GM21737 (cell line): Measurements from ENCODE around the gene SYNJ1.
"Not testable (repeated sequence)": the region's sequence is repeated elsewhere in the genome, so short reads cannot be mapped to it uniquely, and the experiment has no call there.

Experiments used
- ATAC-seq: cut with Tn5 transposase; IDR thresholded peaks from one replicate; pipeline ENCODE4 v1.9.1; 2021; ENCODE audit warnings: mild to moderate bottlenecking, moderate library complexity; ENCODE audit not compliant: unreplicated experiment

The SYNJ1 gene

GRCh38 chr21:32626621-32627196, 101.1 kb downstream of the SYNJ1 start:
- no peak for ATAC-seq

GRCh38 chr21:32618218-32618617, 109.6 kb downstream of the SYNJ1 start:
- ATAC-seq, result not testable (repeated sequence)

GRCh38 chr21:32613436-32614043, 114.3 kb downstream of the SYNJ1 start:
- ATAC-seq, result no peak

- no peak for ATAC-seq
Observed at GRCh38 chr21:32612999-32613337, 114.8 kb downstream of the SYNJ1 start.

- ATAC-seq, result peak; percentile 92
Observed at GRCh38 chr21:32612075-32612998, 115.5 kb downstream of the SYNJ1 start, which contains the start of gene CFAP298. Gene CFAP298 (minus strand): TSS chr21:32612377. CDS start chr21:32612243, 134 bp downstream.

GRCh38 chr21:32611471-32611997, 116.3 kb downstream of the SYNJ1 start:
- peak; percentile 28 for ATAC-seq

- ATAC-seq, result not testable (repeated sequence)
Observed at GRCh38 chr21:32610940-32611339, 116.9 kb downstream of the SYNJ1 start.

GRCh38 chr21:32608851-32609250, 119.0 kb downstream of the SYNJ1 start:
- no peak for ATAC-seq

- no peak for ATAC-seq
Observed at GRCh38 chr21:32605469-32605868, 122.3 kb downstream of the SYNJ1 start.

- ATAC-seq, result no peak
Observed at GRCh38 chr21:32604464-32604863, 123.3 kb downstream of the SYNJ1 start.

- no peak for ATAC-seq
Observed at GRCh38 chr21:32603131-32603530, 124.7 kb downstream of the SYNJ1 start.

- ATAC-seq, result no peak
Observed at GRCh38 chr21:32602099-32602498, 125.7 kb downstream of the SYNJ1 start.

- ATAC-seq, result no peak
Observed at GRCh38 chr21:32599526-32599925, 128.3 kb downstream of the SYNJ1 start.

GRCh38 chr21:32599091-32599490, 128.7 kb downstream of the SYNJ1 start:
- no peak for ATAC-seq

GRCh38 chr21:32597205-32597604, 130.6 kb downstream of the SYNJ1 start:
- ATAC-seq, result no peak

- ATAC-seq, result no peak
Observed at GRCh38 chr21:32595431-32595830, 132.4 kb downstream of the SYNJ1 start.

- no peak for ATAC-seq
Observed at GRCh38 chr21:32593690-32594089, 134.1 kb downstream of the SYNJ1 start.

GRCh38 chr21:32592929-32593502, 134.8 kb downstream of the SYNJ1 start:
- no peak for ATAC-seq

- ATAC-seq, result no peak
Observed at GRCh38 chr21:32590130-32590529, 137.7 kb downstream of the SYNJ1 start.

GRCh38 chr21:32587651-32588050, 140.2 kb downstream of the SYNJ1 start:
- no peak for ATAC-seq

- no peak for ATAC-seq
Observed at GRCh38 chr21:32587120-32587519, 140.7 kb downstream of the SYNJ1 start.
